ENCODE results near the gene WDR31.

WDR31 gene

DNA sequence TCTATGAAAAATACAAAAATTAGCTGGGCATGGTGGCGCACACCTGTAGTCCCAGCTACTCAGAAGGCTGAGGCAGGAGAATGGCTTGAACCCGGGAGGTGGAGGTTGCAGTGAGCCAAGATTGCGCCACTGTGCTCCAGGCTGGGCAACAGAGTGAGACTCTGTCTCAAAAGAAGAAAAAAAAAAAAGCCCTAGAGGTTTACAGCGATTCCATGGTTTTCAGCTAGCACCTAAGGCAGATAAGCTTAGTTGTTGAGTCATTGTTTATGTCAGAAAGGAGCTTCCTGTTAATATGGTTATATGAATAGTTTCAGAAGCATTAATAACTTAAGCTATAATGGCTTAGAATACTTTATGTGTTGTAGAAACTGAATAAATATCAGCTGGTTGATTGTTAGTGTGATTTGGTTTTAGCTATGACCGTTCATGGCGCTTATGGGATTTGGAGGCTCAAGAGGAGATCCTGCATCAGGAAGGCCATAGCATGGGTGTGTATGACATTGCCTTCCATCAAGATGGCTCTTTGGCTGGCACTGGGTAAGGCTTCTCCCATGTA, 49.9 kb downstream of the WDR31 start:
- peak; percentile 26 for DNase-seq

DNA sequence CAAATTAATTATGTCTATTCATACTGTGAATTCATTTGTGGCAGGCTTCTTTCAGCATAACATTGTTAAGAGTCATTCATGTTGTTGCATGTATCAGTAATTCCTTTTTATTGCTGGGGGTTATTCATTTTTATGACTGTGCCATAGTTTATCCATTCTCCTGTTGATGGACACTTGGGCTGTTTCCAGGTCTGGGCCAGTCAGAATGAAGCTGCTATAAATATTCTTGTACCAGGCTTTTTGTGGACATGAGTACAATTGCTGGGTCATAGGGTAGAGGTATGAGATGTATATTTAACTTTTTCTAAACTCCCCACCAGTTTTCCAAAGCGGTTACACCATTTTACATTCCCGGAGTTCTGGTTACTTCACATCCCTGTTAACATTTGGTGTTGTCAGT, 51.0 kb downstream of the WDR31 start:
- no peak for DNase-seq

DNA sequence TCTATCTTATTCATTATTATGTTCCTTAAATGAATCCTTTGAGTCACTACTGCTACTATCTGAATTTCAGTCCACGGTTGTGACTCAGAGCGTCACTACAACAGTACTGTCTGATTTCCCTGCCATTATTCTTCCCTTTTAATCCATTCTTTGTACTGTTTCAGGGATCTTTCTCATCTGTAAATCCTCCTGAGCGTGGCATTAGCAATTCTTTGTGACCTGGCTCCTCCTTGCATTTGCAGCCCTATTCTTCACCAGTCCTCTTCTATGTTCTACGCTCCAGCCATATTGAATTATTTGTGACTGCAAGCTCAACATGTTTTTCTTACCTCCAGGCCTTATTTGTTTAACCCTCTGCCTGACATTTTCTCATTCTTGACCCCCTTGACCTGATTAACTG, 58.7 kb downstream of the WDR31 start:
- DNase-seq, result no peak

DNA sequence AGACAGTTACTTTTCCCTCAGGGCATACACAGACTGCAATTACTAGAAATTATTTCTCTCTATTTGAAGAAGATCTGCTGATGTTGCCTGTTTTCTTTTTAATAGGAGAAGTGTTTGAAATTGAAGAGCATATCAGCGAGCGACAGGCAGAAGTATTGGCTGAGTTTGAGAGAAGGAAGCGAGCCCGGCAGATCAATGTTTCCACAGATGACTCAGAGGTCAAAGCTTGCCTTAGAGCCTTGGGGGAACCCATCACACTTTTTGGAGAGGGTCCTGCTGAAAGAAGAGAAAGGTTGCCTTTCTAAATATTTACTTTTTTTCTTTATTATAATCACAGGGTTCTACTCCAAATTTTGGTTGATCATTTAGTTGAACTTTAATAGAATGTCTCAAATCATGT, 61.2 kb downstream of the WDR31 start:
- no peak for DNase-seq

DNA sequence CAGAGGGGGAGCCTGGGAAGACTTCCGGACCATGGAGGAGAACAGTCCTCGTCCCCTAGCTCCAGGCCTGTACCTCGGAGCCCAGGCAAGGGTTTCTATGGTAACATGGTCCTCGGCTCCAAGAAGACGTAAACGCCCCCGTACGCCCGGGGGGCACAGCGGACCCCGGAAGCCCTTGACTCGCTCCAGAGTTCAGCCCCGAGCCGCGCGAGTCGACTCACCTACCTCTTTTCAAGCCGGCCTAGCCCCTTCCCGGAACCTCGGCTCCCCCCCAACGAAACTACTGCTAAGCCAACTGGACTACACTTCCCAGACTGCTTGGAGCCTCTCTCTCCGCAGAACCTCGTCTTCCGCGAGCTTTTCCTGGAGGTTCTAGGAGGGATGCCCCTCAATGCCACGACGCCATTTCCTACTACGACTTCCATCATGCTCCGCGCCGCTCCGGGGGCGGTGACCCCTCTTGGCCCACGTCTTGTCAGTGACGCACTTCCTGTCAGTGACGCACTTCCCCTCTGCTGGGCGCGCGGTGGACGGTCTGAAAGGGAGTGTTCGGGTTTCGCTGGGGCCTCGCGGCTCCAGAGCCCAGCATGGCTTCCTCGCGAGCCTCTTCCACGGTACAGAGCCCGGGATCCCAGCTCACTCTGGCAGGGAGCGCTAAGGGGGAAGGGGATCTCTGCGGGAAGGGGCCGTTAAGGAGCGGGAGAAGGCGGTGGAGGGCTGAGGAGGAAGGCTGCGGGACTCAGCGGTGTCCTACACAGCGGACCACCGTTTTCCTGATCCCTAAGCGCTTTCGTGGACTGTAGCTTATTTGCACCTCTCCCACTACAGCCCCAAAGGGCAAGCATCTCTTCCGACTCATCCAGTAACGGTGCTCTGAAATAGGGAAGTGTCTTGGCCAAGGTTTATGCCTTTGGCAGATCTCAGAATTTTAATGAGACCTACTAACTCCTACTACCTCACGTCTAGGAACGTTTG, 64.6 kb downstream of the WDR31 start, which contains the start of the genes CDC26 and PRPF4:
Gene CDC26 (minus strand): TSS at position 416 of the 975 bp plus-strand sequence. CDS start 3,065 bp downstream, outside the sequence.
Gene PRPF4 (plus strand): TSS at position 502 of the 975 bp plus-strand sequence. CDS start 86 bp downstream, at position 588.
- DNase-seq, result peak; percentile 99

DNA sequence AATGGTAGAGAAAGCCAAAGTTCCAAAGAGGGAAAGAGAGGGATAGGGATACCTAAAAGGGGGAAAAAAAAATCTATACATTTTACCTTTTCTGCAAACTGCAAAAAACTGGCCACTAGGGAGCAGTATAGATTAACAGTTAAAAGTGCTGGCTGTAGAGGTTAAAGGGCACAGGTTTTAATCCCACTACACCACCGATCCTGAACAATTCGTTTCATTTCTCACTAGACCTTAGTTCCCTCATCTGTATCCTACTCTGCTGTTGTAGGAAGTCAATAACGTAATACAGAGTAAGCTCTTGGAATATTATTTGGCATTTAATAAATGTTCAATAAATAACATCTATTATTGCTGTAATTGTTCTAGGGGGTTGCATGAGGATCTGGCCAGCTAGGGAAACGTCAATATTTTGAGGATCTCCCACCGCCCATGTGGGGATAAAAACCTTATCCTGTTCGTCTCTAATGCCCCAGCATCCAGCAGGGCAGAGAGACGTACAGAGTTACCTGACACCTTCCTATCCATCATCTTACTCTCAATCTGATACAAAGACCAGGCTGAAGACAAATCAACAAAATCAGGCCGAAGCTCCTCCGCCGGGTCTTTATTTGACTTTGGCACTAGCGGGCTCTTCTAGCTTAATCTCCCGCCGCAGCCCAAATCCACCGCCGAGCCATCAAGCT, 65.5 kb downstream of the WDR31 start:
- DNase-seq, result peak; percentile 92

DNA sequence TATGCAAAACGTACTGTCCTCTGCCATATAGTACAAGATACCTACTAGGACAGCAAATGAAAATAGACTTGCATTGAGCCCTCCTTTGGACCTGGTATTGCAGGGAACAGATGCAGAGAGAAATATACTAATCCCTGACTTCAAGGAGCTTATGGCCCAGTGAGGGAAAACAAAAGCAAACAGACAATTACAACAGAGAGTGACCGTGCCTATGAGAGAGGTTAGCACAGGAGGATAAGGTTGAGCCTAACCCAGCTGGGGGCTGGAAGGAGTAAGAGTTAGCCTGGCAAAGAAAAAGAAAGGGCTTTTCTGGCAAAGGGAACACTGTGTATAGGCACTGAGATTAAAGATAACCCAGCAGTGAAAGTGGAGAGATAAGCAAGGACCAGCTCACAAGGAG, 70.2 kb downstream of the WDR31 start:
- peak; percentile 23 for DNase-seq

DNA sequence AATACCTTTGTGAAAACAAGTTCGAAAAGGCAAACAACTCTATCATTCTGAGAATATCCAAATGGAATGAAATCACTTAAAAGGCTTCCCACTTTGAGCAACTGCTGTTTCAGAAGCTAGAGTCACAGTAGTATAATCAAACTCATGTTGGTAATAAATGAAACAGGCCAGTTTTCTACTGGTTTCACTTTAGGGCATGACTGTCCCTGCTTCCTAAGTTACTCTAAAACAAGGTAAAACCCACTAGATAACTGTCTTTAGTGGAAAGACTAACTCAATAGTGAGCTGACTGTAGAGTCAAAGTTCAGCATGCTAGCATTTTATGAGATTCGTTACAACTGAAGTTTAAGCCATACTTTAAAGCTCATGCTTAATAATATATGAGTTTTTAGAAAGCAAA, 70.7 kb downstream of the WDR31 start:
- no peak for DNase-seq

DNA sequence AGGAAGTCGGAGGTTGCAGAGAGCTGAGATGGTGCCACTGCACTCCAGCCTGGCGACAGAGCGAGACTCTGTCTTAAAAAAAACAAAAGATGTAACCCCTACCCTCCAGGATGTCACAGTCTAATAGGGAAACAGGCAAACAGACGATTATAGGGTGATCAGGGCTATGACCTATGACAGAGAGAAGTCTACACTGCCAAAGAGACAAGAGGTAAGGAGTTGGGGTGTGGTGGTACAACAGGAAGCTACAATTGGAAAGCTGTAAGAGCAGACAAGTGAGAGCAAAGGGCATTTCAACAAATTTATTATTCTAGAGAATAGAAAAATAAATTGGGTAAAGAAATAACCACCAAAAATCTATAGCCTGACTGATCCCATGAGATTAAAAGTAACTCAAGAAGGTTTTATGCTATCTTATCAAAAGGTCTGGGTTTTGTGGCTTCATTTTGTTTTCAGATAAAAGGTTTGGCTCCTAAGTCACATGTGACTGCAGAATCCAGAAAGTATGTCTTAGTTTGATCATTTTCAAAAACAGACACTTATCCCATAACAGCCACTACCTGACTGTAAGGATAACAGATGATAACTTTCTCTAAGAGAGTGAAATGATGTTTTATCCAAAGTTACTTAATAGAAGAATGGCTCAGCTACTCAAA, 72.0 kb downstream of the WDR31 start:
- DNase-seq, result peak; percentile 83

DNA sequence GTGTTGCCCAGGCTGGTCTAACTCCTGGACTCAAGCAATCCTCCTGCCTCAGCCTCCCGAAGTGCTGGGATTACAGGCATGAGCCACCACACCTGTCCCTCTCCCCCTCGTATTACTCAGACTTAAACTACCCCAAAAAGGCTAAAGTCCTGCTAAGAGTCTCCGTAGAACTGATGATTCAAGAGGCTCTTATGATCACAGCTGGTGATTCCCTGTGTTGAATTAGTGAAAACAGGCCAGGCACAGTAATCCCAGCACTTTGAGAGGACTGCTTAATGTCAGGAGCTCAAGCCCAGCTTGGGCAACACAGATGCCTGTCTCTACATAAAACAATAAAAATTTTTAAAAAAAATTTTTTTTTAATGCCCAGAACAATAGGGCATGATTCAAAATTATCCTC, 73.9 kb downstream of the WDR31 start:
- DNase-seq, result no peak

All from hematopoietic multipotent progenitor cell treated with erythropoietin and hydrocortisone succinate and interleukin-3 and kit ligand, for 6 days (in vitro differentiated cells).